ENCODE data around the gene FRAS1.
"Not testable (repeated sequence)": the region's sequence is repeated elsewhere in the genome, so short reads cannot be mapped to it uniquely, and the experiment has no call there.

The FRAS1 gene

DNA sequence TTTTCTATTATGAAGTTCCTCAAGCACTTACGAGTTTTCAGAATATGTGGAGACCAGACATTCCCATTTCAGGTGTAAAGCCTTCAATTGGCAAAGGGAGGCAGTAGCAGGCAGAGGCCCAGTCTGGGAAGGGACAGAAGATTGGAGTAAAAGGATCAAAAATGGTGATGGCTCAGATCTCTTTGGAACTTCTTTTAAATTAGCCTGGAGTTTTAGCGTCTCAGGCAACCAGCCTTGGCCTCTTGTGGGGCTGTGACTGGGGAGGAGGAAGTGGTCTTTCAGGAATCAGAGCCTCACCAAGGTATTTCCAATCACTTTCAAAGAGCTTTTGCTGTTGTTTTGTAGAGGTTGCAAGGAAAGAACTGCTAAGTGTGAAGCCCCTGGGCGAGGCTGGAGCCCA lies 239.1 kb downstream of the FRAS1 start:
- Histone ChIP-seq H3K27me3 (ENCODE audit: control insufficient read depth, insufficient read depth, low read length) (no peaks in the 10 kb centered on the region), H3K36me3 (ENCODE audit: control insufficient read depth, insufficient read depth, low read length) (no peaks in the 10 kb centered on the region), H3K4me3 (ENCODE audit: low read length) (no peak overlapping the region), H3K4me1 (ENCODE audit: control insufficient read depth, insufficient read depth, low read length) (peaks cover 6% of the 10 kb centered on the region), H3K9ac (ENCODE audit: low read length) (no peak overlapping the region), H3K27ac (ENCODE audit: low read depth, low read length) (no peak overlapping the region)

DNA sequence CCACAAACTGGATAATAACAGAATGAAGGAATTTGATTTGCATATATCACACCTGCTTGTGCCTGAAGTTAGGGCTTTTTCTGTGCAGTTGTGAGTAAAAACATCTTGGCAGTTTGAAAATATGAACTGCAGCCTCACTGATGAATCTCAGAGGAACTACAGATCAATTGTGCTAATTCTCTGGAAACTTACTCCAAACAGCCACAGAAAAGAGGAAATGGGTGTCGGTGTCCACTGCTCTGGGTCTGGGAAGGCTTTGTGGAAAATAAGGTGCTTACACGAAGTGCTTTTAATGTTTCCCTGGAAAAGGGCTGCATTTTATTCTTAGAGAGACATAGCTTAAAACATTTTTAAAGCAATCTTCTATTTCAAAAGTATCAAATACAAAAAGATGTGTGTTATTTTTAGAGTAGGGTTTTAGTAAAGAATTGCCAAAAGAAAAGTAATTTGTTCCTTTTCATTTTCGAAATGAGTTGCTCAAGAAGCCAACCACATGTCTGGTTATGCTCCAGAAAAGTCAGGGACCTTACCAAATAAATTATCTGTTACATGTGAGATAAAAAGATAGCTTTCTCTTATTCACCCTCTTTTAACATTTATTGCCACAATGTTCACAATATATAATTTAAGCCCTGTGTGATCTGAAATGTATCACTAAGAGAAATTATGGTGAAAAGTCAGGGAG lies 240.1 kb downstream of the FRAS1 start:
- Histone ChIP-seq H3K9ac (ENCODE audit: low read length) (no peak overlapping the region), H3K27me3 (ENCODE audit: control insufficient read depth, insufficient read depth, low read length) (no peaks in the 10 kb centered on the region), H3K36me3 (ENCODE audit: control insufficient read depth, insufficient read depth, low read length) (no peaks in the 10 kb centered on the region), H3K4me3 (ENCODE audit: low read length) (no peak overlapping the region), H3K27ac (ENCODE audit: low read depth, low read length) (no peak overlapping the region), H3K4me1 (ENCODE audit: control insufficient read depth, insufficient read depth, low read length) (peaks cover 6% of the 10 kb centered on the region)

DNA sequence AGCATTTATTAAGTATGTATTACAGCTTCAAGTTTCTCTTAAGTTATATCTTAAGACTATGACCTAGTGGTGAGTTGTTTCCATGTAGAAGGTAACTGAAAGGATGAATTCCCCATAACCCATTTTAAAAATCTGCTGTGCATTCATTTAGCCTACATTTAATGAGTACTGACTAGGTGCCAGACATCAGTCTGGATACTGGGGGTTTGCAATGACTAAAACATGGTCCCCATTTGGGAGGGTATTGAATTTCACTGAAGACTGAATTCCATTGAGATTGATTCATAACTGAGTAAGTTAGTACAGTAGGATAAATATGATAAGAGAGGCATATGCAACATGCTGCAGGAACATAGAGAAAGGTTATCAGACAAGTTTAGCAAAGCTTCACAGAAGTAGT lies 241.5 kb downstream of the FRAS1 start:
- Histone ChIP-seq H3K4me3 (ENCODE audit: low read length) (no peak overlapping the region), H3K4me1 (ENCODE audit: control insufficient read depth, insufficient read depth, low read length) (peaks cover 5% of the 10 kb centered on the region), H3K36me3 (ENCODE audit: control insufficient read depth, insufficient read depth, low read length) (no peaks in the 10 kb centered on the region), H3K27ac (ENCODE audit: low read depth, low read length) (no peak overlapping the region), H3K9ac (ENCODE audit: low read length) (no peak overlapping the region), H3K27me3 (ENCODE audit: control insufficient read depth, insufficient read depth, low read length) (no peaks in the 10 kb centered on the region)

DNA sequence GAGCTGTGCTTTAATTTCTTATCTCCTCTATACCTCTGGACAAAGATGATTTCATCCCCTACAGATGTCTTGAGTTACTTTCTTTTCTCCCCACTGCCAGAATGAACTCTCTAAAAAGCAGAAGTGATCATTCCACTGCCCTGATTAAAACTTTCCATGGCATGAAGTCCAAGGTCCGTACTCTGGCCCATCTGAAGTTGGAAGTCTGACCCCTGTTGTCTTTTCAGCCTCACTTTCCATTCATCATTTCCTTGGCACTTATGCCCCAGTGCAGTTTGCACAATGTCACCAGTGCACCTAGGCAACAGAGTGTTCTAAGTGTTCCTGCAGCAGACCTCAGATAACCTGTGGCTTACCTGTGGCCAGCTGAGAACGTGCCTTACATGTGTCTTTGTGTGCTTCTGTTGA lies 242.4 kb downstream of the FRAS1 start:
- no peak overlapping the region for H3K4me3 ChIP-seq (ENCODE audit: low read length)
- H3K9ac ChIP-seq (ENCODE audit: low read length): no peak overlapping the region
- no peaks in the 10 kb centered on the region for H3K27me3 ChIP-seq (ENCODE audit: control insufficient read depth, insufficient read depth, low read length)
- no peaks in the 10 kb centered on the region for H3K36me3 ChIP-seq (ENCODE audit: control insufficient read depth, insufficient read depth, low read length)
- H3K4me1 ChIP-seq (ENCODE audit: control insufficient read depth, insufficient read depth, low read length): no peaks in the 10 kb centered on the region
- H3K27ac ChIP-seq (ENCODE audit: low read depth, low read length): no peak overlapping the region

DNA sequence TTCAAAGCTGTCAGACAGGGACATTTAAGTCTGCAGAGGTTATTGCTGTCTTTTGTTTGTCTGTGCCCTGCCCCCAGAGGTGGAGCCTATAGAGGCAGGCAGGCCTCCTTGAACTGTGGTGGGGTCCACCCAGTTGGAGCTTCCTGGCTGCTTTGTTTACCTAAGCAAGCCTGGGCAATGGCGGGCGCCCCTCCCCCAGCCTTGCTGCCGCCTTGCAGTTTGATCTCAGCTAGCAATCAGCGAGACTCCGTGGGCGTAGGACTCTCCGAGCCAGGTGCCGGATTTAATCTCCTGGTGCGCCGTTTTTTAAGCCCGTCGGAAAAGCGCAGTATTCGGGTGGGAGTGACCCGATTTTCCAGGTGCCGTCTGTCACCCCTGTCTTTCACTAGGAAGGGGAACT lies 250.1 kb downstream of the FRAS1 start:
- not testable (repeated sequence) for H3K9ac ChIP-seq (ENCODE audit: low read length); H3K4me3 ChIP-seq (ENCODE audit: low read length); H3K36me3 ChIP-seq (ENCODE audit: control insufficient read depth, insufficient read depth, low read length); H3K4me1 ChIP-seq (ENCODE audit: control insufficient read depth, insufficient read depth, low read length); H3K27ac ChIP-seq (ENCODE audit: low read depth, low read length); H3K27me3 ChIP-seq (ENCODE audit: control insufficient read depth, insufficient read depth, low read length)

DNA sequence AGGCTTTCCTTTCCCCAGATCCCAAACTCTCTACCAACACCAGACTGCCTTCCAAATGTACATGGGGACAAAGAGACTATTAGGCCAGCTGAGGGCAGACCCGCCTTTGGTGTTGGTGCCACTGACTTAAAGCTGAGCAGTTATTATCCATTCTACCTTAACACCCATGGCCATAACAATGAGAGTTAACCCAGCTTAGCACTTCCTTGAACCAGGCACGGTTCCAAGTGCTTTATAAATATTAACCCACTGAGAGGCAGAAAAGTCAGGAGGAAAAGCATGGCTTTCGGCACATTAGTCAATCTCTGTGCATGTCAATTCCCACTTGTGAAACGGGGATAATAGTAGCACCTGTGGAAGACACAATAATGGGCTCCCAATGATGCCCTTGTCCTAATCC lies 251.4 kb downstream of the FRAS1 start:
- Histone ChIP-seq H3K36me3 (ENCODE audit: control insufficient read depth, insufficient read depth, low read length) (no peaks in the 10 kb centered on the region), H3K27me3 (ENCODE audit: control insufficient read depth, insufficient read depth, low read length) (no peaks in the 10 kb centered on the region), H3K9ac (ENCODE audit: low read length) (no peak overlapping the region), H3K4me1 (ENCODE audit: control insufficient read depth, insufficient read depth, low read length) (no peaks in the 10 kb centered on the region), H3K4me3 (ENCODE audit: low read length) (no peak overlapping the region), H3K27ac (ENCODE audit: low read depth, low read length) (no peak overlapping the region)

DNA sequence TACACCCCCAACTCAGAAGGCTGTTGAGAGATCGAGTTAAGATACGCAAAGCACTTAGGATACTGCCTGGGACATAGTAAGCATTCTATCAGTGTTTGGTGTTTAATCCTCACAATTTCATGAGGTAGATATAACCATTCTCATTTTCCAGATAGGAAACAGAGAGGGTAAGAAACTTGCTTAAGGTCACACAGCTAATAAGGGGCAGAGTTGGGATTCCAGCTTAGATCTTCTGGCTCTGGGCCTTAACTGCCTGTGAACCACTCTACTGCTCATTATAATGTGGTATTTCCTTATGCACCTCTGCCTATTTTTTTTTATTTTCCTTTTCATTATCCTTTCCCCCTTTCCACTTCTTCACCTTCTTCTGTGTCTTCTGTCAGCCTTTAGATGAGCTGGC lies 252.2 kb downstream of the FRAS1 start:
- Histone ChIP-seq H3K9ac (ENCODE audit: low read length) (no peak overlapping the region), H3K4me3 (ENCODE audit: low read length) (no peak overlapping the region)

DNA sequence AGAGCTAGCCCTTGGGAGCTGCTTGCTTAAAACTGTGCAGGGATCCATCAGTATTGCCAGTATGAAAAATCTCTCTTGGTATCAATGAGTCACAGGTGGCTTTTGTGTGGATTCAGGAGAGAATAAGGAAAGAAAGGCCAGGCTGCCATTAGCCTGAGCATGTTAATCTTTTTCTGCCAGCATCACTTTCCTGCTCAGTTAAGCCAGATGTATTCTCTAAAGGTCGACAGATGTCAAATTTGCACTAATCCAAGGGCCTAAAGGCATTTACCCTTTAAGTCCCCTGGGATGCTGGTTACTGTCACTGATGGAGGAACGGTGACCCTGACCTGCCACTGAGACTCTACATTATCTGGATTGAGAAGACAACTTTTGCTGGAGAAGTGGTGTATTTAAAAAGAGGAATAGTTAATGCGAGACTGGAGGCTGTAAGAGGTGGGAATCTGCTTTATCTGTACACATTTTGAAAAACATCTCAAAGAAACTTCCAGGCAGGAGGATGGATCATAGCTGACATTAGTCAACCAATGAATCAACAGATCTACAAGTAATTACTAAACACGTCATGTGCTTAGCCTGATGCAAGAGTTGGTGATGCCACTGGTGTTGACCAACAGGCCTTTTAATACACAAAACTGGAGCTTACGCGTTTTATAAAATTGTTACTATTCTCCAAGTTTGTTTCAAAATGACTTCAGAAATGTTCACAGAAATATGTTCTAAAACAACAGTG lies 253.1 kb downstream of the FRAS1 start:
- no peaks in the 10 kb centered on the region for H3K36me3 ChIP-seq (ENCODE audit: control insufficient read depth, insufficient read depth, low read length)
- H3K4me1 ChIP-seq (ENCODE audit: control insufficient read depth, insufficient read depth, low read length): no peaks in the 10 kb centered on the region
- H3K4me3 ChIP-seq (ENCODE audit: low read length): no peak overlapping the region
- no peaks in the 10 kb centered on the region for H3K27me3 ChIP-seq (ENCODE audit: control insufficient read depth, insufficient read depth, low read length)
- H3K27ac ChIP-seq (ENCODE audit: low read depth, low read length): no peak overlapping the region
- H3K9ac ChIP-seq (ENCODE audit: low read length): no peak overlapping the region

More for the DNA sequence above, 252.2 kb downstream of the FRAS1 start:
- Histone ChIP-seq H3K36me3 (ENCODE audit: control insufficient read depth, insufficient read depth, low read length) (no peaks in the 10 kb centered on the region), H3K27ac (ENCODE audit: low read depth, low read length) (no peak overlapping the region), H3K27me3 (ENCODE audit: control insufficient read depth, insufficient read depth, low read length) (no peaks in the 10 kb centered on the region), H3K4me1 (ENCODE audit: control insufficient read depth, insufficient read depth, low read length) (no peaks in the 10 kb centered on the region)

DNA sequence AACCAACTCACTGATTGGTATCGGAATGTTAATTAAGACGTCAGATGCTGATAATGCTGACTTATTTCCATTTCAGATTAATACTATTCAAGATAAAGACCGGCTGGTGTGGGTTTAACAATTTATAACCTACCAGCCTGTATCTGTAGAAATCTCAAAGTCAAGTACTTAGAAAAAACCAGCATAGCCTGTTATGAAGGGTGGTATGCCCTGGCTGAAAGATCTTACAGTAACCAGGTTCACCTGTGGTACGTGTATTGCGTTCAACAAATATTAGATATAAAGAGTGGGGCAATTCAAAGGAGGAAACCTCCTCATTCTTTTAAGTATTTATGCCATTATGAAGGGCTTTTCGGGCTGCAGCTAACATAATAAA lies 253.6 kb downstream of the FRAS1 start:
- Histone ChIP-seq H3K36me3 (ENCODE audit: control insufficient read depth, insufficient read depth, low read length) (no peaks in the 10 kb centered on the region), H3K27ac (ENCODE audit: low read depth, low read length) (no peak overlapping the region), H3K4me3 (ENCODE audit: low read length) (no peak overlapping the region), H3K4me1 (ENCODE audit: control insufficient read depth, insufficient read depth, low read length) (no peaks in the 10 kb centered on the region), H3K27me3 (ENCODE audit: control insufficient read depth, insufficient read depth, low read length) (no peaks in the 10 kb centered on the region), H3K9ac (ENCODE audit: low read length) (no peak overlapping the region)

DNA sequence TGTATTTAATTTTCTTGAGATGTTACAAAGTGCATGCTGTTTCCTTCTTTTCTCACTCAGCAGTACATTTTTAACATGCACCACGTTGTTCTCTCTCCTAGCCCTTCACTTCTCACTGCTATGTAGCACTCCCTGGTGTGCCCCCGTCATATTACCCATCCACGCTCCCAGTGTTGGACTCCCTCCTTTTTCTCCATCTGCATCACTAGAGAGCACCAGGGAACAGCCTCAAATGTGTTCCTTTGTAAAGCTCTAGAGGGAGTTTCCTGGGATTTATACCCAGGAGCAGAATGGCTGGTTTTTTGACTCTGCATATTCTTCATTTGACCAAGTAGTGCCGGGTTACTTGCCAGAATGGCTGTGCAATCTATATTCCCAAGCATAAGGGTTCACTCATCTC lies 254.2 kb downstream of the FRAS1 start:
- H3K9ac ChIP-seq (ENCODE audit: low read length): no peak overlapping the region
- H3K4me1 ChIP-seq (ENCODE audit: control insufficient read depth, insufficient read depth, low read length): no peaks in the 10 kb centered on the region
- H3K27me3 ChIP-seq (ENCODE audit: control insufficient read depth, insufficient read depth, low read length): no peaks in the 10 kb centered on the region

DNA sequence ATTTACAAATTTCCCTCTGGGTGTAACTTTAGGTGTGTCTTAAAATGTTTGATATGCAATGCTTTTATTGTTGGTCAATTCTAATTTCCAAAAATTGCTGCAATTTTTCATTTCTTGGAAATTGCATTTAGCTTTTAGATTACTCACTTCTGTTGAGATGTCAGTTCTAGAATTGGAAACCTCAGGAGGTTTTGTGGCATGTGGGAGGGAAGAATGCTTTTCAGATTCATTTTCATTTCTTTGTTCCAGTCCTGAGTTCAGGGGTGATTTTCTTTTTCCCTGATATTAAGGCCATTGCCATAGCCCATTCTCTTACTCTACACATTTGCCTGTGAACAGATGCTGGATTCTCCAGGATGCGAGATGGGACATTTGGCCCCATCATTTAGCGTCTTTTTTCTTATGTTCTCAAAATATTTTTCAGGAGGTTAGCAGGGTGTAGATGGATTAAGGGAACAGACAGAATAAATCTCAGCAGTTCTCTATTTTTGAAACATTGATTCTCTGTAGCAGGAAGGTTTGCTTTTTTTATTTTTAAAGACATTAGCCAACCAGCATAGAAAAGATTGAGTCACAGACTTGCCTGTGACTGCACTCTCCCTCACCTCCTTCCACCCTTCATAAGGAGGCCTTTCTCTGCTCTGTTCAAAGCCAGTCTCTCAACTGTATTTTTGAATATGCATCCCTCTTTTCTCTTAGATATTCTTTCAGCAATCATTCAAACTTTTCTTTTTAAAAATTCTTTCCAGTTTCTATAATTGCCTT lies 256.0 kb downstream of the FRAS1 start:
- no peak overlapping the region for H3K9ac ChIP-seq (ENCODE audit: low read length)
- no peaks in the 10 kb centered on the region for H3K36me3 ChIP-seq (ENCODE audit: control insufficient read depth, insufficient read depth, low read length)
- H3K4me1 ChIP-seq (ENCODE audit: control insufficient read depth, insufficient read depth, low read length): no peaks in the 10 kb centered on the region
- H3K4me3 ChIP-seq (ENCODE audit: low read length): no peak overlapping the region
- H3K27me3 ChIP-seq (ENCODE audit: control insufficient read depth, insufficient read depth, low read length): no peaks in the 10 kb centered on the region
- no peak overlapping the region for H3K27ac ChIP-seq (ENCODE audit: low read depth, low read length)

More for the DNA sequence above, 254.2 kb downstream of the FRAS1 start:
- H3K36me3 ChIP-seq (ENCODE audit: control insufficient read depth, insufficient read depth, low read length): no peaks in the 10 kb centered on the region
- no peak overlapping the region for H3K4me3 ChIP-seq (ENCODE audit: low read length)
- no peak overlapping the region for H3K27ac ChIP-seq (ENCODE audit: low read depth, low read length)

DNA sequence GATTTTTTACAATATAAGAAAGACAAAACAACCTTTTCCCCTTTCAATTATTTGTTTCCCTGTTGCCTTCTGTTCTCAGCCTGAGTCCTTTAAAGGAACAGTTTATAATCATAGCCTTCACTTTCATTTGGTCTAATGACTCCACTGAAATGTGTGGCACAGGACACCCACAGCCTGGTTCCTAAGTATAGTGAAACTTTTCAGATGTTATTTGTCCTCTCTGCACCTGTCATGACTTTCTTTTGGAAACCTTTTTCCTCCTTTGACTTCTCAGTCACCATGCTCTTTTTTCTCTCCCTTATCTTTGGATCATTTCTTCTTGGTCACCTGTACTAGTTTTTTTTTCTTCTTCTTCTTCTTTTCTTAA lies 256.6 kb downstream of the FRAS1 start:
- H3K27ac ChIP-seq (ENCODE audit: low read depth, low read length): no peak overlapping the region
- no peaks in the 10 kb centered on the region for H3K27me3 ChIP-seq (ENCODE audit: control insufficient read depth, insufficient read depth, low read length)
- H3K4me1 ChIP-seq (ENCODE audit: control insufficient read depth, insufficient read depth, low read length): no peaks in the 10 kb centered on the region
- H3K9ac ChIP-seq (ENCODE audit: low read length): no peak overlapping the region
- no peak overlapping the region for H3K4me3 ChIP-seq (ENCODE audit: low read length)
- H3K36me3 ChIP-seq (ENCODE audit: control insufficient read depth, insufficient read depth, low read length): no peaks in the 10 kb centered on the region
